ENCODE data around the gene GID8.

Gene GID8

DNA sequence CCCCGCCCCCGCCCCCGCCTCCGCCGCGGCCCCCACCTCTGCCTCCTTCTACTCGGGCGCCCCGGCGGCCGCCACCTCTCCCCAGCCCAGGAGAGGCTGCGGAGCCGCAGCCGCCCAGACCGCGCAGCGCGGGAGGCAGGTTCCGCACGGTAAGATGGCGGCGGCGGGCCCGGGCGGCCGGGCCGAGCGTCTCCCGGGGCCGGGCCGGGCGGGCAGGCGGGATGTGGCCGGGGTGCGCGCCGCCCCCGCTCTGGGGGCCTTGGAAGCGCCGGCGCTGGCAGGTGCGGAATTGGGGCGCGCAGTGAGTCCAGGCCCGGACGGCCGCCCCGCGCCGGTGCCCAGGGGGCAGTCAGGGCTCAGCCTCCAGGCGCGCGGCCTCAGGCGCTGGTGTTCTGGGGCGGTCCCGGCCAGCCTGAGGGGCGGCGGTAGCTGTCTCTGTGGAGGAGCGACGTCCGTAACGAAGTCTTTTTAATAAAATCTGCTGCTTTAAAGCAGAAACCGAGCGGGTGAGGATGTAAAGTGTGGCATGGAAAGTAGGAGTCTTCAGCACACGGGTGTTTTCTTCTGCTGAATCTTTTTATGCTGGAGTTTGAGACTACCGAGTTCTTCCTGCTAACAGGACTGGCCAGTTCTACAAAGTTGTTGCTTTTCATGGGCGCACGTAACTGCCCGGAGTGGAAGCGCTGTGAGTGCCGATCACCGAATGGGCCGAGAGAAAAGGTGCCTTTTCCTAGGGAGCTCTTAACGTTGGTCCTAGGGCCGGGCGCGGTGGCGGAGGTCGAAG lies at the start of gene GID8:
Gene GID8, plus strand, starts transcription at position 43 of the 784 bp plus-strand sequence. CDS start 3,356 bp downstream, outside the sequence.
- DNase-seq, result peak; percentile 50

DNA sequence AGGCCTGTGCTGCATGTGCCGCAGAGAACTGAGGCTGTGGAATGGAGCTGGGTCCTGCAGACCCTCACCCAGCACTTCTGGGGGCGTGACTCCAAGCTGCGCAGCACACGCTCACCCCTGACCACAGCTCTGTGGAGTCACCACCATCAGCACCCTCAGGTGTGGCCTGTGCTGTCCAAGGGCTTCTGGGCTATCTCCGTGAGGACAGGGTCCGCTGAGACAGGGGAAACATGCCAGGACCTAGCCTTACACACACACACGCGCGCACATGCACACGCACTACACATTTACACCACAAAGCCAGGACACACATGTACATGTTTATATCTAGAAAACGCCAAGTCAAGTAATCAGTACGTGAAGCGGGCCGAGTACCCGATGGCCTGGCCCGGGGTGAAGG lies 49.5 kb upstream of the GID8 start:
- DNase-seq, result no peak

DNA sequence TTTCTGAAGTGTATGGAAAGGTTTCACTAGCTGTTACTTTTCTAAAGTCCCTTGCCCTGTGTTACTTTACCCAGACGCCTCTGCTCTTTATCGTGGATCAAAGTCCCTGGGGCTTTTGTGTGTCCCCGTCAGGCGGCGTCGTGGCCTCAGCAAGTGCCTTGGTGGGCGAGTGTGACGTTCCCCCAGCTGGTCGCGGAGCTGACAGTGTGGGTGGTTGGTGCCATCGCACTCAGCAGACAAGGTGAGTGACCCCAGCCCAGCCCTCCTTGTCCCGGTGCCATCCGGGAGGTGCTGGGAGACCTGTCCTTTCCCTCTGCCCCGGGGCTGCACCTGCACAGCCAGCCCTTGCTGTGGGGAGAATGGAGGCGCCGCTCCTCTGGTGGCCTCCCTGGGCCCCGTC lies 49.0 kb upstream of the GID8 start:
- DNase-seq, result no peak

DNA sequence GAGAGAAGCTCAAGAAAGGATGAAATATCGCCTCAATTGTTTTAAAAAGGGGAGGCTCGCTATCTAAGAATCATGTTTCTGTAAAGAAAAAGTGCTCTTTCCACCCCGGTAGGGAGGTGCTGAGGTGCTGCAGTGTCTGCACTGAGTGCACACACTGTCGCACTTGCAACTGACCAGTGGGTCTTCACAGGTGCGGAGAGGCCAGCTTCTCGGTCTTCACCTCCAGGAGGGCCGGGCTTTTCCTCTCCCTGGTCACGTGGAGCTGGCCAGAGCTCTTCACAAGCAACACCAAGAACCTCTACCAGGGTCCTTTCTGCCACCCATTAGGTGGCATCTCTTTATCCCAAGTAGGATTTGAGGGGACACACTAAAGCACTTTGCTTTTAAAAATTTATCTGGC lies 48.5 kb upstream of the GID8 start:
- DNase-seq, result no peak

DNA sequence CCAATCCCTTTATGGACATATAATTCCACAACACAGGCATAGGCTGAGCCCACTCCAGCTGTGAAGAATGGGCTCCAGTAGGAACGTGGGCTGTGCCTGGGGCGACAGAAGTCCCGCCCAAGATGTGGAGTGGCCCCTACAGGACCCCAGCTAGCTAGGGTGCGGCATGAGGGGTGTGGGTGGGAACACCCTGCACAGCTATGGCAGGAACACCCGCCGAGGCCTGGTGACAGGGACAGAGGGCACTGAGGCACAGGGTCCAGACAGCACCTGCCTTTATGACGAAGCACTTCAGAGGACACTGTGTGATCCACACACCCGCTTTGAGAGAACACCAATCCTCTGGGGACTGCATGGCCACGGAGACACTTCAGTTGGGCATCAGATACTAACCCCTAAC lies 48.1 kb upstream of the GID8 start:
- no peak for DNase-seq

DNA sequence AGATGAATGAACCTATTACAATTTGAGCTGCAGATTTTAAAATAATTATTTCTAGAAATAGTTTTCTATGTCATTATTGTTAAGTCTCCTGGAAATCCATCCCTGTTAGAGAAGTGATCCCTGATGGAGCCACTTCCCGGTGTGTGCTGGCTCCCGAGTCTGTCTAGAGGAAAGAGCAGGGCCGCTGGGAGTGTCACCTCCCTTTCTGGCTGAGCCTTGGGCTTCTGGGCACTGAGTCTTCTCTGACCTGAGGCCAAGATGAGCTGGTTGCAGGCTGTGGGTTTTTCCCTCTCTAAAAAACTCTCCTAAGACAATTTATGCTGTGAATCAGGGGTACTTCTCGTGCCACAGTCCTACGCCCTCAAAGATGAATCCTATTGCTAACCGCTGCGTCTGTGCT lies 47.5 kb upstream of the GID8 start:
- no peak for DNase-seq

DNA sequence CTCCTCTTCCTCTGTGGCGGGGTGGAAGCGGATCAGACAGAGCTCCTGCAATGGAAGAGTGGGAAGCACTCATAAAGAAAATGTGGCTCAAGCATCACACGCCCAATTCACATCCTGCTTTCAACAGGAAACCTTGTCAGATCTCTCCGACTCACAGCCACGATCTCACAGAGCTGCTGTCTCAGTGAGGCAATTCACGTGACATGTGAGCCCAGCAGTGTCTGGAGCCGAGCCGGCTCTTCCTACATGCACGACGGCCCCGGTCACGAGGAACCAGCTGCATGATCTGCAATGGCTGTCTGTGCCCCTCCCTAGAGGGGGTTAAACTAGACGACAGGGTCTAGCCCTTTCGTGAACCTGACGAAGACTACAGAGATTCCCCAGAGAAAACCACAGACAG lies 46.8 kb upstream of the GID8 start:
- no peak for DNase-seq

DNA sequence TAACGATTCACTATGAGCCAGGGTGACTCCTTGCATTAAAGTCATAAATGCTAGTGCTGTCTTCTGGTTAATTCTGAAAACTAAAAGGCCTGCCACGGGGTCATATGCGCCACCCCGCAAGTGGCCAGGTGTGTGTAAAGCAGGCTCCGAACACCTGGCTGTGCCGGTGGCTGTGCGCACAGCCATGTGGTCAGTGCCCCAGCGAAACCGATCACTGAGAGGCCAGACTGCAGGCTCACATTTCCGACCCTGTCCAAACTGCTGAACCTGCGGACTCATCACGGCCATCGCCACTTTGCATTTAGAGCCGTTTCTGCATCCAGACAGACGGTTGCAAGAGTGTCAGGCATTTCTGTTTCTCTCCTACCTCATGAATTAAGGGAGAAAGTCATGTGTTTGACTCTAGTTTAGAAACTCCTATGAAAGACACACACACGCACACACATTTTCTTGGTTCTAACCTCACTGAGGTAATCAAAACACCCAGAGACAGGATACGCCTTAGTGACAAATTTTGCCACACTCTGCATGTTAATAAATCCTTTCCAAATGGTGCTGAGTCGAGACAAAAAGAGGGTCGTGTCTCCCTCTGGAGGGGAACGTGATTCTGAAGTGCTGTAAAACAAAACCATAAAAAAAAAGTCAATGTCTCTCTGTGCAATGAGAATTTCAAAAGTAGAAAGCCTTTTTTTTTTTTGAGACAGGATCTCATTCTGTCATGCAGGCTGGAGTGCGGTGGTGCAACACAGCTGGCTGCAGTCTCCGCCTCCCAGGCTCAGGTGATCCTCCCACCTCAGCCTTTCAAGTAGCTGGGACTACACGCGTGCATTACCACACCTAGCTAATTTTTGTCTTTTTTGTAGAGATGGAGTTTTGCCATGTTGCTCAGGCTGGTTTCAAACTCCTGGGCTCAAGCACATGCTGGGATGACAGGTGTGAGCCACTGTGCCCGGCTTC lies 45.3 kb upstream of the GID8 start:
- DNase-seq, result no peak

DNA sequence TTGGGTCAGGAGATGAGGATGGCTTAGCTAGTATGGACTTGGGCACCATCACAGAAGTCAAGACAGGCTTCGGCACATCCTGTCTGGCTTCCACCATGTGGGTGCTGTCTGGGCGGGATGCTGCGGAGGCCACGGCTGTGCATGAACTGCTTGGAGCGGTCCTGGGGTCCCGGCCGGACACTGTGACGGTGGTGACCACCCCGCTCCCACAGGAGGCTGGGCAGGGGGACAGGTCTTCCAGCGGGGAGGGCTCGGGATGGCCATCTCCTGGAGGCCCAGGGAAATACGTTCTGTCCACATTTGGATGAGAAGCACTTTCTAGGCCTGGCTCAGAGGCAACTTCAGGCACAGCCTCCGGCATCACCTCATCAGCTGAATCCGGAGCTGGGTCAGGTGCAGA lies 44.2 kb upstream of the GID8 start:
- no peak for DNase-seq

DNA sequence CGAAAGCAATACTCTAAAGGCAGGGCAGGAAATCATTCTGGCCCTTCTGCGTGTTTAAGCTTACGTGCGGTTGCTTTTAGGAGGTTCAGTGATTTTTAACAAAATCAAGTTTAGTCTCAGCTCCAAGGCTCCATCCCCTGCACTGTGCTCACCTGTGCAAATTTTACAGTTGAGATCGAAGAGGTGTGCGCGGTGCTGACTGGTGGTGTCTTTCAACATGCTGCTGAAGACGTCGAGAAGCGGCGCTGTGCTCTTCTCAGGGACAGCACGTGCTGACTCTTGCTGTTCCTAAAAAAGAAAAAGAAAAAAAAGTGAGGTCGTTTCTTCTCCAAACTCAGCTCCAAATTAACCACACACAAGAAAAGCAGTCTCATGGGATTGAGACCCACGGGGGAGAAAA lies 43.7 kb upstream of the GID8 start:
- no peak for DNase-seq

DNA sequence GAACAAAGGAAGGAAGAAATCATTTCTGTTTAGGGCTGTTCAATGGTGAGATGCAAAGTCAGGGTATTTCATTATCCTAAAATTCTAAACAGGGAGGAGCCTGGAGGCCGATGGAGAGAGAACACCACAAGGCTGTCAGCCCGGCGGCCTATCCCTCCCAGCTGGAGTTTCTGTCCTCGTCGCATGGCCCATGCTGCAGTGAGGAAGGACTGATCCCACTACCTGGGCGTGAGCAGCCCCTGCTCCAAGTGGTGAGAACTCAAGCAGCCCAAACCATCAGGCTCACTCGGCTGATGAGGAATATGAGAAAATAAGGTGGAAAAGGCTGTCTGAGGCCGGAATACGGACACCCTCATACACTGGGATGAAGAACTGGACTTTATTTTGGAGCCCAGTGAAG lies 42.4 kb upstream of the GID8 start:
- DNase-seq, result no peak

DNA sequence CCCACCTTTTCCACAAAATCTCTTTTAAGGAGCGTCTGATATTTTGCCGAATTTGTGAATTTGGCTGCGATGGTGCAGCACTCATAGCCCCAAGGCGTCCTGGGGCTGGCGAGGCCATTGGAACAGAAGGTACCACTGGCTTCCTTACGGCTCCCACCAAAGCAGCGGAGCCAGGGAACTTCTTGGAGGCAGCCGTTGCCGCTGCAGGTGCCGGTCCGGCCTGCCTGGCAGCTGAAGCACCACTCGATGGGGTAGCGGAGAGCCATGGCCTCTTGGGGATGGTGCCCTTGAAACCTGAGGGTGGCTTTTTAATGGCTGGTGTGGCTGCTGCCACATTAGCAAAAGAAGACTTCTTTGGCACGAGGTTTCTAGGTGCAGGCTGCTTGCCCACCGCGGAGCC lies 41.4 kb upstream of the GID8 start:
- DNase-seq, result no peak

DNA sequence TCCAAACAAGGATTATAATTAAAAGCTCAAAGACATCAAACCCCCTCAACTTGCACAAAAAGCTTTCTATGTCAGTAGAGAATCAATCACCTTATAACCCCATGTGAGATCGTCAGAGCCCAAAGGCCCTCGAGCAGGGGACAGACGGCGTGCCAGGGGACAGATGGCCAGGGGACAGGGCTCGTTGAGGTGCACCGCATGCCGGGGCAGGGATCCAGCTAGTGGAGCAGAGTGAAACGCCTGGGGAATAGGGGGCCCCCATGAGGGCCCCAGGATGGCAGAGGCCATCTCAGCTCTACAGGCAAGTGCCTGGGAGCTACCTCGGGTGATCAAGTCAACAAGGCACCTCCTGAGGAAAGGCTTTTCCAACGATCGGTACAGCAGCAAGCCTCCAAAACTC lies 40.3 kb upstream of the GID8 start:
- no peak for DNase-seq

DNA sequence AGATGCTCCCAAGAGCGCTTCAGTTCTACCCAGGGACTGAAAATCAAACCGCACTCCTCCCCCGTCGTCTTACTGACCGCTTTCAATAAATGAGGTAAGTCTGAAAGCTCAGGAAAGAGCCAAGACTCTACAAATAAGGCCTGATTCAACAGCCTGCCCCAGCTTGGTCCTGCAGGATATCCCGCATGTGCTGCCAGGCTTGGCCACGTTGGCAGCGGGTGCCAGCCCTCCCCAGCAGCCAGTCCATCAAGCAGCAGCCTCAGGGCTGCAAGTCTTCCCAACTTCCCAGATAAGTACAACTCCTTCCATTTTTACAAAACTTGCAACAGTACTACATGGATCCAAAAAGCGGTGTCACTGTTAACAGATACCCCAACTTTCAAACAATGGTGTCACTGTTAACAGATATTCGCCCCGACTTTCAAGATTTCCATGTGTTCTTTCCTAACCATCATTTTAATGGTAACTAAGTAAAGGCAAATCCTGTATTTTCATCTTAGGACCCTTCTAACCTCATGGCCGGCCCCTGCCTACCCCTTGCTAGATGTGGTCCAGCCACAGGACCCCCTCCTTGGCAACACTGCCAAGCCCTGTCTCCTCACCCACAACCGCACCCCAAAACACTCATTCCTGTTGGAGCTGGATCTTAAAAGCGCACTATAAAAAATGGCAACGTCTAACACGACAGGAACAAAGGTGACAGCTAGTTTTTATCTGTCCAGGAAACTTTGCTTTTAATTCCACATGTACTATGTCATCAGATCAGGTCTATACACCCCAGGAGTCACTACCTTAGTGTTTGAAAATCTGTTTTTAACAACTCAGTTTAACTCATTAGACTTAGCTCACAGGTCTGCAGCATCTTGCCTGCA lies 39.6 kb upstream of the GID8 start:
- DNase-seq, result no peak

DNA sequence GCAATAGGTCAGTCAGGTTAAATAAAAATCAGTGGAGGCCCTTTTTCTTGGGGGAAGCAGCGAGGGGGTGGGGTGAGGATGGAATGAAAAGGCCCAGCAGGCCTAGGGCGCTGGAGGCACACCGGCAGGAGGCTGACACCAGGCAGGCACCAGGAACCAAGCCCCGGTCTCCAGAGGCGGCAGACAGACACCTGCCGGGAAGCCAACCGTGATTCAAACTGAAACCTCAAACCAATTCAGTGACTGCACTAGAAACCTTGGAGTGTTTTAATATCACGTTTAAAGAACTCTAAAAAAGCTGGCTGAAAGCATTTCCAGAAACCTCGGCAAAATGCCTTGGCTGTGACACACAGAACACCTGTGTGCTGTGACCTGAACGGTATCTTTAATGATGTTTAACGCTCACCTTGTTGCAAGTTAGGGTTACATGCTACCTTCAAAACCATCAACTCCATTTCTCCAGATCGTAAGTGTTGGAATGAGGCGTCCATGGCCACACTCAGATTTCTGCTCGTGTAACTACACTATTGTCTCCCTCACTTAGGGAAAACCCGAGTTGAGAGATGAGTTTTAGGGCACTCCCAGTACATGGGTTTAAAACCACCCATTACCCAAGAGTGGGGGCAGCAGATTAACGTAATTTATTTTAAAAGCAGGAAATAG lies 38.8 kb upstream of the GID8 start:
- no peak for DNase-seq

DNA sequence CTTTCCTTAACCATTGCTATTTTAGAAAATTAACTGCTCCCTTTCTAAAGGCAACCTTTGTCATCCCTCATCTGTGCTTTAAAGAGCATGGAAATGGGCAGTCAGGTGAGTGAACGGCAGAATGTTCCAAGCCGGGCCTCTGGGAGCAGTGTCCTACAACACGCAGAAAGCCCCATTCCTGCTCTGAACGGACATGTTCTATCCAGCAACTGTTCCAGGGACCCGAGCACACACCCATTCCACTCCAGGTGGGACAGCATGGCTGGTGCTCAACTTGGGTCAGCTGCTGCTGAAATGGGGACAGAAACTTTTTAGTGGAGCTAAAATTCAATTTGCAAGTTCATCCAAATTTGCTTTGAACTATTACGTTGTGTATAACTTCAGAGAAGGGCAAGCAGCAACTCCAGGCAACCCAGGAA lies 38.3 kb upstream of the GID8 start:
- no peak for DNase-seq

DNA sequence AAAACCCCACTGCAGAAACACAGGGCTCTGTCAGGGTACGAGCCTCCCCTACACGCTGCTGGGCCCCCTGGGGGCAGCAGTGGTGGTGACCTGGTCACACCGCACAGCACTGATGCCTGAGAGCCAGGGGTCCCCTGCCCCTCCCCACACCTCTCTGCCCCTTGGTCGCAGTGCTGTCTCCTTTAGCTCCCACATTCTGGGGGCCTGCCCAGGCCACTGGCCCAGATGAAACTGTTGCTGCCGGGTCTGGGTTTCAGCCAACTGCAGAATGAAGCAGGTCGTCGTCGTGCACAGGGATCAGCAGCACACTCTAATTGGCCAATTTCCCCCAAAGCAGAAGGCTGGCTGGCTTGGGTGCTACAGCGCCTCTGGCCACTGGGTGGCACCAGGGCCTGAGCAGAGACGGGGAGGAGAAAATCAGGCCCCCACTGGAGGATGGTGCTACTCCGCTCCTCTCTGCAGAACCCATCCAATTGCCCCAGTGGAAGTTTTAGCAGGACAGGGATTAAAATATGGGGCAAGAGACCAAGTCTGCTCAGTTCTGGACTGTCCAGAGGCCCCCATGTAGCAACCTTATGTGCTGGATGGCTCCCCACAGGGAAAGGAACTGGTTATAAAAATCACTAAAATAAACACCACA lies 37.8 kb upstream of the GID8 start:
- peak; percentile 69 for DNase-seq

DNA sequence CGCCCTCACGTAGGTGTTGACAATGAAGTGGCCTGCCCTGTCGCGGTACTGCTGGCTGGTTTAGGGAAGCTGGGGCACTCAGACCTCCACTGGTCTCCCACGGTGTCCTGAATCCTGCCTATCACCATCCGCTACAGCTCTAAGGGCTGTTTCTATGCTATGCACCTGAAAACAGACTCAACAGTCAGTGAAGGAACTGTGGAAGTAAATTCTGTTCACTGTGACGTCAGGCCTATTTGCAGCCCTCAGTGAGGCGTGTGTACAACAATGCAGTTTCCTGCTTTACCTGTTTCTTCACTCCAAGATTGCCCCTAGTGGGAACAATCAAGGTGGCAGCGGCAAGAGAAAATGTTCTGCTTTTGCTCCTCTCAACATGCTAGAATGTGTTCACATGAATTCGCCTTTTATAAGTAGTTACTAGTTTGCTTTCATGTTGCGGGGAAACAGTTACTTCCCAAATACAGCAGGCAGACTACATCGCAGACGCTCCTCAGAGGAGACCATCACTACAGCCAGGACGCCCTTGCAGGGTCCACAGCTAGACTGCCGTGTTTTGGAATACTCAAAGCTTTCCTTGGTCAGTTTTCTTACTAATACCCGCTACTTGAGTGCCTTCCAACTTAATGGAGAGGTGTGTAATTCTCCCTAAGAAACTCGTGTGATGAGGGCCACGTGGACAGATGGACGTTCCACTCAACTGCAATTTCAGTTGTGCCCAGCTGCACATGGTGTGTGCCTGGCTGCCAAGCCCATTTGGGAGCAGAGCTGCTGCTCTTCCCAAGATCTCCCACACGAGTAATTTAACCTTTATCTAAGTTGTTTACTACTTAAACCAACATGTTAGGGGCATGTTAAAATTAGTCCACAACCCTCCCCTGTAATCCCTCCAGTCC lies 37.0 kb upstream of the GID8 start:
- no peak for DNase-seq

DNA sequence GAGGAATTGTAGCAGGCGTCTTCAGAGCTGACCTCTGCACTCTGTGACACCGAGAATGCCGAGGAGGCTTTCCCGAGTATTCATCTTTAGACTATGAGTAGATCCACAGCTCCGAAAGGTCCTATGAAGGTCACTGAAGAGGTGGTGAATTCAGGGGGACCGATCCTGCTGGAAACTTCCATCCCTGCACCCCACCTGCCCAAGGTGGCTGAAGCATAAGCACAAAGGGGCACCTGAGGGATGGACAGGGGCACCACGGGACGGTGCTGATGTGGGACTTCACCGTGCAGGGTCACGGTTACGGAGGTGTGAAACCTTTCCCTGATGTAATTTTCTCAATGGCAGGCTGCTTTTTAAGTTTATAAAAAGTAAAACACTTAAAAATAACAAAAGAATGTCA lies 36.1 kb upstream of the GID8 start:
- no peak for DNase-seq

DNA sequence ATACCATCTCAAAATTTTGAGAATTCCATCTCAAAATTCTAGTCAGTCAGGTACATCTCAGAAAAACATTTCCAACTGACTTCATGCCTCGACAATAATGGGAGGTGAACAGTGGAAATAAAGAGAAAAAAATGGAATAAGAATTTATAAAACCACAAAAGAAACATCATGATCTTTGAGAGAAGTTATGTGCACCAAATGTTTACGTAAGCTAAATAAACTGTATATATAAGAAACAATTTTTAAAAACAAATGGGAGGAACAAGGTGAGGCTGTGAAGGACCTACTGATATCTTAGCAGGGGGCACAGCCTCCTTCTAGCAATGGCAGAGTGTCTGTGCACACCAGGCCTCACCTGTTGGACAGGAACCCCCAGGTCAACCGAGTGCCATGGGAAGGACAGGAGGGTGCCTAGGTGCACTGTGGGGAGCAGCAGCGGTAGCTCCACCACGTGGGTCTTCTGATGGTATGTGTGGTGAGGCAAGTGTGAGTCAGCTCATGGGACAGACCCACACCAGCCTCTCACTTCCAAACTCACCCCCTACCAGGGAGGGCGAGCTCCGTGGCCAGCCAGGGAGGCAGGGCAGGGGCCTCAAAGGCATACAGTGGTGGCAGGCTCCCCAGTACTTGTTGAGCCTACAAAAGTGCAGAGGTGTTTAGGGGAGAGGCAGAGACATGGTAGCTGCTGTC lies 34.9 kb upstream of the GID8 start:
- DNase-seq, result no peak

Data from hematopoietic multipotent progenitor cell treated with erythropoietin and hydrocortisone succinate and interleukin-3 and kit ligand, for 8 days (in vitro differentiated cells).